Measurements from ENCODE around the gene HAVCR2.
"Not testable (repeated sequence)": the region's sequence is repeated elsewhere in the genome, so short reads cannot be mapped to it uniquely, and the experiment has no call there.

The HAVCR2 gene

GRCh38 chr5:157100140-157100679 lies 8.6 kb downstream of the HAVCR2 start:
- no peak for DNase-seq (ENCODE audit: low read depth in 1 of 2, low spot score in 1 of 2)

- DNase-seq (ENCODE audit: low read depth in 1 of 2, low spot score in 1 of 2) = no peak
These were observed 20.4 kb downstream of the HAVCR2 start for GRCh38 chr5:157088342-157088990.

- no peak for DNase-seq (ENCODE audit: low read depth in 1 of 2, low spot score in 1 of 2)
These were observed 22.0 kb downstream of the HAVCR2 start for GRCh38 chr5:157086751-157087359.

- no peak for DNase-seq (ENCODE audit: low read depth in 1 of 2, low spot score in 1 of 2)
These were observed 22.9 kb downstream of the HAVCR2 start for GRCh38 chr5:157085930-157086329.

- no peak for DNase-seq (ENCODE audit: low read depth in 1 of 2, low spot score in 1 of 2)
These were observed 28.6 kb downstream of the HAVCR2 start for GRCh38 chr5:157080286-157080685.

- no peak for DNase-seq (ENCODE audit: low read depth in 1 of 2, low spot score in 1 of 2)
These were observed 32.3 kb downstream of the HAVCR2 start for GRCh38 chr5:157076558-157076957.

- no peak for DNase-seq (ENCODE audit: low read depth in 1 of 2, low spot score in 1 of 2)
These were observed 36.3 kb downstream of the HAVCR2 start for GRCh38 chr5:157072508-157072907.

GRCh38 chr5:157069949-157070348 lies 38.9 kb downstream of the HAVCR2 start:
- DNase-seq (ENCODE audit: low read depth in 1 of 2, low spot score in 1 of 2) = no peak

- no peak for DNase-seq (ENCODE audit: low read depth in 1 of 2, low spot score in 1 of 2)
These were observed 40.1 kb downstream of the HAVCR2 start for GRCh38 chr5:157068785-157069184.

GRCh38 chr5:157068339-157068738 lies 40.5 kb downstream of the HAVCR2 start:
- DNase-seq (ENCODE audit: low read depth in 1 of 2, low spot score in 1 of 2) = no peak

- DNase-seq (ENCODE audit: low read depth in 1 of 2, low spot score in 1 of 2) = no peak
These were observed 41.8 kb downstream of the HAVCR2 start for GRCh38 chr5:157067005-157067404.

GRCh38 chr5:157066080-157066479 lies 42.8 kb downstream of the HAVCR2 start:
- no peak for DNase-seq (ENCODE audit: low read depth in 1 of 2, low spot score in 1 of 2)

- DNase-seq (ENCODE audit: low read depth in 1 of 2, low spot score in 1 of 2) = no peak
These were observed 44.9 kb downstream of the HAVCR2 start for GRCh38 chr5:157063776-157064430.

GRCh38 chr5:157059891-157060290 lies 49.0 kb downstream of the HAVCR2 start:
- no peak for DNase-seq (ENCODE audit: low read depth in 1 of 2, low spot score in 1 of 2)

GRCh38 chr5:157059093-157059539 lies 49.7 kb downstream of the HAVCR2 start, which contains the start of gene HAVCR1:
Gene HAVCR1 (minus strand): TSS chr5:157059116. CDS start chr5:157057943, 1,173 bp downstream.
- no peak for DNase-seq (ENCODE audit: low read depth in 1 of 2, low spot score in 1 of 2)

- no peak for DNase-seq (ENCODE audit: low read depth in 1 of 2, low spot score in 1 of 2)
These were observed 51.1 kb downstream of the HAVCR2 start for GRCh38 chr5:157057459-157058370.

- not testable (repeated sequence) for DNase-seq (ENCODE audit: low read depth in 1 of 2, low spot score in 1 of 2)
These were observed 52.0 kb downstream of the HAVCR2 start for GRCh38 chr5:157056848-157057247.

- no peak for DNase-seq (ENCODE audit: low read depth in 1 of 2, low spot score in 1 of 2)
These were observed 57.1 kb downstream of the HAVCR2 start for GRCh38 chr5:157051604-157052245.

- DNase-seq (ENCODE audit: low read depth in 1 of 2, low spot score in 1 of 2) = no peak
These were observed 58.8 kb downstream of the HAVCR2 start for GRCh38 chr5:157050050-157050449.

- no peak for DNase-seq (ENCODE audit: low read depth in 1 of 2, low spot score in 1 of 2)
These were observed 59.2 kb downstream of the HAVCR2 start for GRCh38 chr5:157049605-157050004.
